Mammary epithelial cell (primary cell): ENCODE results near the gene ROBO1.

Source experiments
- CTCF ChIP-seq, 2 donors: IDR thresholded peaks in 1 of 2; conservative IDR thresholded peaks in 1 of 2; 2 replicates each; pipeline ENCODE4 v1.5.1; 2011 to 2012; ENCODE audit warnings: inconsistent platforms in 2 of 2, low read length in 2 of 2, mild to moderate bottlenecking in 2 of 2, control low read depth in 1 of 2, low read depth in 1 of 2; ENCODE audit not compliant: insufficient read depth in 1 of 2; ENCODE audit errors: extremely low read depth in 1 of 2
- EZH2 ChIP-seq: IDR thresholded peaks from 2 replicates; pipeline ENCODE4 v1.6.1; 2012; ENCODE audit warnings: low read length, inconsistent platforms, borderline replicate concordance

- no peak for TF ChIP-seq CTCF (conservative IDR thresholded peaks at IDR 0.05 in 1 of 2, IDR thresholded peaks at IDR 0.05 in 1 of 2; ENCODE audit: extremely low read depth in 1 of 2, insufficient read depth in 1 of 2, low read depth in 1 of 2, low read length in 2 of 2)
- no peak for TF ChIP-seq EZH2
Measured at GRCh38 chr3:78882251-78882650, 885.5 kb downstream of the ROBO1 start.
